GM12865 (cell line): ENCODE measurements around the gene ZNF44.

Source experiments
- DNase-seq: peaks from one replicate; pipeline ENCODE4 v3.0.0; 2010; ENCODE audit warnings: low read depth
- H3K4me3 ChIP-seq: 2 replicates; pipeline ENCODE4 v1.5.1; 2011; ENCODE audit warnings: mild to moderate bottlenecking, low read depth, low read length, control low read depth
- CTCF ChIP-seq: IDR thresholded peaks from 2 replicates; pipeline ENCODE4 v1.5.1; 2011; ENCODE audit warnings: low read length, control low read depth, low read depth, inconsistent platforms; ENCODE audit not compliant: insufficient read depth; ENCODE audit errors: missing control alignments

ZNF44 gene

GRCh38 chr19:12261554-12261953, 33.1 kb downstream of the ZNF44 start:
- no peak overlapping the region for H3K4me3 ChIP-seq
- no peak for TF ChIP-seq CTCF
- DNase-seq: no peak

DNA sequence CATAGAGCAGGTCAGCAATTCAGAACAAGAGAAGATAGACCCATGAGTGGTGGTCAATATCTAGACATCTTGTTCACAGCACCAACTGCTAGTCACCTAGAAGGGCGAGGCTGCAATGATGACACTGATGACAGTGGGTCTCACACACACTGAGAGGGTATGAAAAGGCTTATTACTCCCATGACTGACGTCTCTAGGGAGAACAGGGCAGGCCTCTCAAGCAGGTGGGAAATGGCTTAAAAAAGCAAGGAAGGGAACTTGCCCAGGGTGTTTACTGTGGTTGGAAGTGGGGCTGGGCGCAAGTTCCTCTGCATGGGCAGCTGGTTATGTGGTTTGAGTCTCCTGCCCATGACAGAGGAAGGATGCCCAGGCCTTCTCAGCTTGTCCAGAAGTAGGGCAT, 33.8 kb downstream of the ZNF44 start:
- DNase-seq: no peak
- H3K4me3 ChIP-seq: no peak overlapping the region
- no peak for TF ChIP-seq CTCF

DNA sequence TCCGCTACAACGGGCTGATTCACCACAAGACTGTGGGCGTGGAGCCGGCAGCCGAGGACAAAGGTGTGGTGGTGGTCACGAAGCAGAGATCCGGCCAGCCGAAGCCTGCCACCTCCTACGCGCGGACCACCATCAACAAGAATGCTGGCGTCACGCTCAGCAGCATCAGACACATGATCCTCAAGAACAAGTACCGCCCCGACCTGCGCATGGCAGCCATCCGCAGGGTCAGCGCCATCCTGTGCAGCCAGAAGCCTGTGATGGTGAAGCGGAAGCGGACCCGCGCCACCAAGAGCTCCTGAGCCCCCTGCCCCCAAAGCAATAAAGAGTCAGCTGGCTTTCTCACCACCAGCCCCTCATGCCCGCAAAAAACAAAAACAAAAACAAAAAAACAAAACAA, 34.4 kb downstream of the ZNF44 start:
- no peak for TF ChIP-seq CTCF
- H3K4me3 ChIP-seq: no peak overlapping the region
- DNase-seq: no peak

- TF ChIP-seq CTCF: no peak
- DNase-seq: no peak
- no peak overlapping the region for H3K4me3 ChIP-seq
These were observed 39.3 kb downstream of the ZNF44 start for GRCh38 chr19:12255372-12255771.

- no peak overlapping the region for H3K4me3 ChIP-seq
- DNase-seq: no peak
- no peak for TF ChIP-seq CTCF
These were observed 47.0 kb downstream of the ZNF44 start for GRCh38 chr19:12247644-12248222.

- DNase-seq: no peak
These were observed 50.3 kb downstream of the ZNF44 start for GRCh38 chr19:12244370-12244769.

More at GRCh38 chr19:12244370-12244769, 50.3 kb downstream of the ZNF44 start:
- no peak for TF ChIP-seq CTCF
- H3K4me3 ChIP-seq: no peak overlapping the region
